H1 (cell line): ENCODE data around the gene PRKN. TPM values are rescaled to one million over a fixed set of nuclear protein-coding genes. Genes with fewer than 3 reads are reported as not detected.

Experiments
- CTCF ChIA-PET: fragments of 300-600 bp; sonication (Branson Sonifier 250); formaldehyde crosslinking; loops from one replicate; lab custom pipeline; 2021; ENCODE audit not compliant: partially characterized antibody; lab: Charles Lee
- POLR2A ChIA-PET: fragments of 300-600 bp; sonication (Branson Sonifier 250); formaldehyde crosslinking; loops from one replicate; lab custom pipeline; 2021; ENCODE audit warnings: inconsistent platforms; ENCODE audit not compliant: partially characterized antibody; lab: Charles Lee
- DNase-seq, 2 experiments: peaks; one replicate each; pipeline versions ENCODE4 v3.0.0 to v3.0.0-alpha.2; 2010 to 2022; ENCODE audit warnings: low spot score in 2 of 2, low read depth in 1 of 2, mixed read lengths in 1 of 2
- FAIRE-seq: peaks from 2 replicates; lab custom pipeline; 2011; peaks lifted over from hg19 to GRCh38; lab: Jason Lieb, UNC
- H2AFZ ChIP-seq: 2 replicates; pipeline ENCODE4 v1.8.1; 2012; ENCODE audit warnings: low read length, inconsistent platforms
- H2AK5ac ChIP-seq: 2 replicates; pipeline ENCODE4 v1.6.1; 2013; ENCODE audit warnings: low read depth, low read length
- H2BK120ac ChIP-seq: replicated peaks from 2 replicates; pipeline ENCODE3; 2013; ENCODE audit warnings: low read depth, low read length, inconsistent platforms
- H2BK12ac ChIP-seq: 2 replicates; pipeline ENCODE4 v1.6.1; 2013; ENCODE audit warnings: low read depth, low read length
- H2BK15ac ChIP-seq: 2 replicates; pipeline ENCODE4 v1.6.1; 2013; ENCODE audit warnings: low read length
- H2BK20ac ChIP-seq: 2 replicates; pipeline ENCODE4 v1.6.1; 2013; ENCODE audit warnings: low read length
- H2BK5ac ChIP-seq: 2 replicates; pipeline ENCODE4 v1.6.1; 2013; ENCODE audit warnings: low read depth, low read length
- H3K14ac ChIP-seq: 2 replicates; pipeline ENCODE4 v1.6.1; 2013; ENCODE audit warnings: inconsistent platforms; ENCODE audit not compliant: insufficient read length
- H3K18ac ChIP-seq: 2 replicates; pipeline ENCODE4 v1.6.1; 2013; ENCODE audit warnings: low read length; ENCODE audit errors: extremely low read depth
- H3K23ac ChIP-seq: 2 replicates; pipeline ENCODE4 v1.6.1; 2013; ENCODE audit warnings: inconsistent platforms; ENCODE audit not compliant: insufficient read length
- H3K23me2 ChIP-seq: 2 replicates; pipeline ENCODE4 v1.6.1; 2013; ENCODE audit warnings: low read depth, low read length
- H3K27ac ChIP-seq: 2 replicates; pipeline ENCODE4 v1.6.1; 2011; ENCODE audit warnings: low read depth, low read length, inconsistent platforms
- H3K27me3 ChIP-seq, 4 experiments: replicated peaks in 1 of 4; 1 replicate in 1 of 4; 2 replicates in 3 of 4; pipeline versions ENCODE4 v1.6.1 to v1.8.1; 2011 to 2013; ENCODE audit warnings: low read length in 3 of 4, mild to moderate bottlenecking in 3 of 4, inconsistent platforms in 2 of 4, mixed read lengths in 2 of 4, moderate library complexity in 1 of 4; ENCODE audit not compliant: control insufficient read depth in 3 of 4, insufficient read depth in 3 of 4; ENCODE audit errors: extremely low read depth in 1 of 4
- H3K36me3 ChIP-seq, 4 experiments: 2 replicates each; pipeline versions ENCODE4 v1.6.1 to v1.8.1; 2011 to 2013; ENCODE audit warnings: mild to moderate bottlenecking in 4 of 4, low read length in 3 of 4, moderate library complexity in 2 of 4, control low read depth in 1 of 4, inconsistent platforms in 1 of 4; ENCODE audit not compliant: insufficient read depth in 4 of 4, control insufficient read depth in 2 of 4
- H3K4ac ChIP-seq: replicated peaks from 2 replicates; pipeline ENCODE3; 2013; ENCODE audit warnings: low read length, low read depth, mixed read lengths, inconsistent platforms; ENCODE audit not compliant: insufficient read length
- H3K4me1 ChIP-seq, 4 experiments: replicated peaks in 1 of 4; 1 replicate in 1 of 4; 2 replicates in 3 of 4; pipeline versions ENCODE4 v1.6.1 to v1.8.1; 2011 to 2013; ENCODE audit warnings: low read length in 3 of 4, inconsistent platforms in 2 of 4, mixed read lengths in 1 of 4; ENCODE audit not compliant: insufficient read depth in 4 of 4, control insufficient read depth in 3 of 4
- H3K4me2 ChIP-seq, 2 experiments: 2 replicates each; pipeline versions ENCODE4 v1.6.1 to v1.8.1; 2011 to 2013; ENCODE audit warnings: low read depth in 2 of 2, low read length in 2 of 2, control low read depth in 1 of 2, inconsistent platforms in 1 of 2, mild to moderate bottlenecking in 1 of 2; ENCODE audit not compliant: insufficient read depth in 1 of 2
- H3K4me3 ChIP-seq, 4 experiments: fragments of 200-600, 300-600 bp in 1 of 4; sonication (generic), shearing (Covaris generic), sonication (Bioruptor Twin) in 1 of 4; 2 replicates each; pipeline versions ENCODE4 v1.5.1 to v1.8.1; 2011 to 2016; ENCODE audit warnings: low read length in 4 of 4, low read depth in 3 of 4, control low read depth in 2 of 4, inconsistent platforms in 2 of 4, mild to moderate bottlenecking in 2 of 4, mixed read lengths in 1 of 4, moderate library complexity in 1 of 4; ENCODE audit not compliant: insufficient read depth in 2 of 4; ENCODE audit errors: extremely low read depth in 1 of 4
- H3K56ac ChIP-seq: replicated peaks from 2 replicates; pipeline ENCODE3; 2013; ENCODE audit warnings: low read depth, mild to moderate bottlenecking, mixed read lengths, low read length, inconsistent platforms; ENCODE audit not compliant: insufficient read length
- H3K79me1 ChIP-seq: 2 replicates; pipeline ENCODE4 v1.6.1; 2013; ENCODE audit warnings: low read depth, low read length, control low read depth
- H3K79me2 ChIP-seq, 2 experiments: 2 replicates each; pipeline versions ENCODE4 v1.6.1 to v1.8.1; 2012 to 2013; ENCODE audit warnings: low read length in 2 of 2, mild to moderate bottlenecking in 2 of 2, inconsistent platforms in 1 of 2; ENCODE audit not compliant: insufficient read depth in 2 of 2, control insufficient read depth in 1 of 2
- H3K9ac ChIP-seq, 4 experiments: replicated peaks in 1 of 4; 1 replicate in 1 of 4; 2 replicates in 3 of 4; pipeline versions ENCODE4 v1.6.1 to v1.8.1; 2011 to 2013; ENCODE audit warnings: low read depth in 3 of 4, low read length in 3 of 4, control low read depth in 2 of 4, mild to moderate bottlenecking in 2 of 4, moderate library complexity in 2 of 4, inconsistent platforms in 1 of 4; ENCODE audit errors: extremely low read depth in 1 of 4
- H3K9me3 ChIP-seq, 2 experiments: 2 replicates each; pipeline versions ENCODE4 v1.6.1 to v1.8.1; 2012 to 2013; ENCODE audit warnings: mild to moderate bottlenecking in 2 of 2, moderate library complexity in 2 of 2, control low read depth in 1 of 2, inconsistent platforms in 1 of 2, low read depth in 1 of 2, low read length in 1 of 2, mixed read lengths in 1 of 2; ENCODE audit not compliant: insufficient read depth in 2 of 2
- H4K20me1 ChIP-seq, 2 experiments: replicated peaks in 1 of 2; 2 replicates each; pipeline versions ENCODE3 to v1.8.1; 2011 to 2013; ENCODE audit warnings: inconsistent platforms in 2 of 2, low read length in 2 of 2, mild to moderate bottlenecking in 1 of 2; ENCODE audit not compliant: insufficient read depth in 2 of 2, control insufficient read depth in 1 of 2
- H4K5ac ChIP-seq: 2 replicates; pipeline ENCODE4 v1.6.1; 2013; ENCODE audit warnings: low read length, low read depth, mixed read lengths, inconsistent platforms; ENCODE audit not compliant: insufficient read length
- H4K8ac ChIP-seq: 2 replicates; pipeline ENCODE4 v1.8.0; 2013; ENCODE audit warnings: mild to moderate bottlenecking, moderate library complexity, low read length, inconsistent platforms; ENCODE audit not compliant: insufficient read depth; ENCODE audit errors: extremely low read depth
- H4K91ac ChIP-seq: replicated peaks from 2 replicates; pipeline ENCODE3; 2013; ENCODE audit warnings: low read length, mixed read lengths, inconsistent platforms; ENCODE audit not compliant: insufficient read length
- CTBP2 ChIP-seq: IDR thresholded peaks from 2 replicates; pipeline ENCODE4 v1.7.0; 2011; ENCODE audit warnings: borderline replicate concordance, mild to moderate bottlenecking, moderate library complexity, mixed read lengths, low read length; ENCODE audit not compliant: insufficient read depth, insufficient read length
- KDM1A ChIP-seq: fragments of 200-600, 300-600 bp; sonication (generic); IDR thresholded peaks from 2 replicates; pipeline ENCODE4 v1.7.1; 2016; ENCODE audit warnings: mild to moderate bottlenecking, low read length, borderline replicate concordance
- MAFK ChIP-seq: IDR thresholded peaks from 2 replicates; pipeline ENCODE4 v1.6.1; 2012; ENCODE audit warnings: low read depth, mild to moderate bottlenecking, improper control_type of control experiment, low read length
- POLR2A ChIP-seq, 2 experiments: IDR thresholded peaks; 1 replicate in 1 of 2; 2 replicates in 1 of 2; pipeline ENCODE4 v1.6.1; 2011; ENCODE audit warnings: low read depth in 2 of 2, low read length in 2 of 2, mild to moderate bottlenecking in 2 of 2; ENCODE audit errors: control extremely low read depth in 1 of 2
- WGBS, 2 experiments: shearing (Covaris generic) in 1 of 2; methylation state at CpG; one replicate each; pipeline versions ENCODE4 v1.1.6 to v1.1.7; 2013 to 2015; ENCODE audit warnings: low lambda C conversion rate in 2 of 2, mixed read lengths in 2 of 2, inconsistent platforms in 1 of 2, low coverage in 1 of 2, missing lambda C conversion rate in 1 of 2; ENCODE audit not compliant: insufficient replicate concordance in 2 of 2, insufficient coverage in 1 of 2, insufficient read length in 1 of 2; ENCODE audit errors: extremely low coverage in 1 of 2, missing lambda C conversion rate in 1 of 2; 5-methylcytosine and 5-hydroxymethylcytosine counted together
- polyA plus RNA-seq, 7 experiments: library from polyadenylated mRNA; depleted of rRNA in 3 of 7; stranded (reverse) in 5 of 7; unstranded in 2 of 7; fragments of >200 nt in 5 of 7; fragments of 200-250 nt in 2 of 7; gene quantifications; 1 replicate in 5 of 7; 2 replicates in 1 of 7; 4 replicates in 1 of 7; pipeline versions ENCODE4 v1.2.1 to v1.2.3, GENCODE V29; 2011 to 2013; ENCODE audit warnings: missing spikeins in 2 of 7, mixed read lengths in 2 of 7
- total RNA-seq: library from RNA; stranded (reverse); fragmentation: NEBNext Ultra II Directional; extraction: Animal tissue kit (Norgen Biotek cat#: 25700); gene quantifications from 2 replicates; pipeline ENCODE4 v1.2.1, GENCODE V29; 2021

PRKN gene
- total and polyA plus RNA-seq, 2 of the 8 experiments (the other 6 are each of a cell fraction or from before 2014, with no cell fraction given): 0.13 to 0.29 TPM

- no peak overlapping the region for H3K18ac ChIP-seq
- no peak for FAIRE-seq
- no peak overlapping the region for H3K27ac ChIP-seq
- H4K8ac ChIP-seq: no peak overlapping the region
- no peak overlapping the region for H3K56ac ChIP-seq
- ChIA-PET CTCF (no interaction called here), POLR2A (interaction anchor here (0.8 kb wide), 1 partner anchor 89 kb away, joined by 3 read pairs; no protein-coding TSS in a partner anchor)
- no peaks in the 10 kb centered on the region; a peak in 1 of 7 replicates for H3K4me1 ChIP-seq
- no peaks in the 10 kb centered on the region for H3K36me3 ChIP-seq
- no peaks in the 10 kb centered on the region for H3K79me2 ChIP-seq
- H2BK20ac ChIP-seq: no peak overlapping the region
- H2BK5ac ChIP-seq: no peak overlapping the region
- H3K9me3 ChIP-seq: no peaks in the 10 kb centered on the region
- H2AK5ac ChIP-seq: no peak overlapping the region
- no peak overlapping the region for H4K91ac ChIP-seq
- no peak overlapping the region for H2BK12ac ChIP-seq
- no peak overlapping the region for H4K5ac ChIP-seq
- DNase-seq: no peak
- H3K27me3 ChIP-seq: no peaks in the 10 kb centered on the region
- H3K14ac ChIP-seq: no peak overlapping the region
- H4K20me1 ChIP-seq: no peaks in the 10 kb centered on the region
- TF ChIP-seq KDM1A (no peak), POLR2A (IDR thresholded peaks at IDR 0.05; ENCODE audit: control extremely low read depth in 1 of 2, low read depth in 2 of 2, low read length in 2 of 2) (no peak), CTBP2 (no peak), MAFK (no peak)
- no peak overlapping the region for H3K9ac ChIP-seq
- no peak overlapping the region for H3K23ac ChIP-seq
- WGBS, 2 experiments: 96% methylated on average over 5 of the region's 5 CpGs; no CpG with 5 or more reads in 1 of the 2 experiments
- H3K79me1 ChIP-seq: no peaks in the 10 kb centered on the region
- H3K4me2 ChIP-seq: no peak overlapping the region
- H2BK15ac ChIP-seq: no peak overlapping the region
- no peak overlapping the region for H3K4ac ChIP-seq
- no peak overlapping the region for H2AFZ ChIP-seq
- H2BK120ac ChIP-seq: no peak overlapping the region
- H3K23me2 ChIP-seq: no peaks in the 10 kb centered on the region; the same call in 1 of the 2 replicates
- no peak overlapping the region for H3K4me3 ChIP-seq
Observed at GRCh38 chr6:161351858-161352257, 1375.7 kb downstream of the PRKN start.
